HG02970 (cell line): ENCODE measurements around the gene MORN1.
A peak's percentile ranks its signal among the peaks of the same experiment; 100 is the strongest.
"Not testable (repeated sequence)": the region's sequence is repeated elsewhere in the genome, so short reads cannot be mapped to it uniquely, and the experiment has no call there.

Source experiments
- ATAC-seq: cut with Tn5 transposase; IDR thresholded peaks from one replicate; pipeline ENCODE4 v1.9.1; 2021; ENCODE audit warnings: mild to moderate bottlenecking, moderate library complexity, moderate number of reproducible peaks; ENCODE audit not compliant: unreplicated experiment, low FRiP score

Gene MORN1

DNA sequence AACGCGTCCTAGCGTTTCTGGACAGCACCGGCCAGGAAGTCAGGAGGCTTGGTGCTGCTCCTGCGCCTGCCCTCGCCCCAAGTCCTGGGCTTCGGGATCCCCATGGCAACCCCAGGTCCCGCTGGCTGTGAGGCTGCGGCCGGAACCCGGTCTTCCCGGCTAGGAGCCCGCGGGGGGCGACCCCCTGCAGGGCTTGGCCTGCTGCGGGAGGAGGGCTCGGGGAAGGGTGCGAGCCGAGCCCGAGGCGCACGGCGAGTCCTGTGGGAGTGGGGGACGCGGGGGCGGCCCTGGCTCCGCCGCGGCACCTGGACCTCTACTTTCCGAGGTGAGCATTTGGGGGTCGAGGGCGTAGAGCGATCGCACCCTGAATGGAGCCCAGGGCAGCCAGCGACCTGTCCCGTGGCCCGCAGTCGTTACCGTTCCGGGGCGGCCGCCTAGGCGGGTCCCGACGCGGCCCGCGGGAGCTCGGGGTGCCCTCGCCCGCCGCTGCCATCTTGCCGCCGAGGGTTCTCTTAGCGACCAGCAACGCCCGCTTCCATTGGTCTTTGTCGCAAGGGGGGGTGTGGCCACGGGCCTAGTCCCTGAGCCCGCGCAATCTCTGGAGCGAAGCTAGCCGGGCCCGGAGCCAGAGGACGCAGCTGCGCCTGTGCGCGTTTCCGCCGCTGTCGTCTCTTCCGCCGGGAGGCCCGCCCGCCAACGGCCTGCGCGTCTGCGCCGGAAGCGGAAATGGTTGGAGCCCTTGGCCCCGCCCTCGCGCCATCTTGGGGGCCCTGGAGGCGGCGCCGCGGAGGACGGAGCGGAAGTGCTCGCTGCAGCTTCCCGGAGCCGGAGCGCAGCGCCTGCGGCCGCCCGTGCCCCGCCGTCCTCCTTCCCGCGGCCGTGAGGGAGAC lies at the start of gene MORN1, which contains the start of gene RER1:
TSS of gene MORN1 (minus strand) at position 514 of the 890 bp plus-strand sequence. CDS start at position 493, 21 bp downstream.
TSS of gene RER1 (plus strand) at position 801 of the 890 bp plus-strand sequence. CDS start 3,950 bp downstream, outside the sequence.
- ATAC-seq: peak; percentile 95

DNA sequence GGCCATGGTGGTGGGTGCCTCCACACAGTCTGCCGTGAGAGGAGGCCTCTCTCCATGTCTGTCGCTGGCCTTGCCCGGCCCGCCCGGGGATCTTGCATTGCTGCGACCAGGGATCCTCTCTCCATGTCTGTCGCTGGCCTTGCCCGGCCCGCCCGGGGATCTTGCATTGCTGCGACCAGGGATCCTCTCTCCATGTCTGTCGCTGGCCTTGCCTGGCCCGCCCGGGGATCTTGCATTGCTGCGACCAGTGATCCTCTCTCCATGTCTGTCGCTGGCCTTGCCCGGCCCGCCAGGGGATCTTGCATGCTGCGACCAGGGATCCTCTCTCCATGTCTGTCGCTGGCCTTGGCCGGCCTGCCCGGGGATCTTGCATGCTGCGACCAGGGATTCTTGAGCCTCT lies 49.0 kb upstream of the MORN1 start:
- not testable (repeated sequence) for ATAC-seq

DNA sequence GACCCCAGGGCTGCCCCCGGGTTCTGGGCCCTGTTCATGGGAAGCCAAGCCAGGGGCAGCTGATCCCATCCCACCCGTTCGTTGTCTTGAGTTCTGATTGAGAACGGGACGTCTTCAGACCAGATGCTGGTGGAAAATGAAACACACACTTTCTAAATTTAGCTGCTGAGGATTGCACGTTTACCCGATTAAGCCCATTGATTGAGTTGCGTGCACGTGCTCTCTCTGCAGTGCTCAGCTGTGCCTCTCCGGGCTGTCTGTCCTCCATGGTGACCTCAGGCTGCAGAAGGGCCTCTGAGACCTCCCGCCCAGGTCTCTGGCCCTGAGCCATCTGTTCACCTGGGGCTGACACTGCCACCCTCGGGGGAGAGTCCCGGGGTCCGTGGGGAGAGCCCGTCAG lies 48.0 kb upstream of the MORN1 start:
- no peak for ATAC-seq

DNA sequence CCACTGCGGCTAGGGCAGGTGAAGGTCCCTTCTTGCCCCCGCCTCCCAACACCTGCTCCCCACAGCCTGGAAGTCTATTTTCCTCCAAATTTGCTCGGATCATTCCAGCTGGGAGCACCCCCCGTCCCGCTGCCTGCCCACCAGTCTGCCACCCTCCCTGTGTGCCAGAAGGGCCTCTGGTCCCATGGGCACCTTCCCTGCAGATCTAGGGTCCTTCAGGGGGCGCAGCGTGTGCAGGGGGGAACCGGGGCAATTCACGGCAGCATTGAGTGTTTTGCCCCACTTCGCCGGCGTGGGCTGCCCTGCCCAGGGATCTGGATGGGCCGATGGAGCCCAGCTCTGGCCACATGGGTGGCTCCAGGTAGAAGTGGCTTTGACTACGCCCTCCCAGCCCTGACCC lies 47.3 kb upstream of the MORN1 start:
- no peak for ATAC-seq

DNA sequence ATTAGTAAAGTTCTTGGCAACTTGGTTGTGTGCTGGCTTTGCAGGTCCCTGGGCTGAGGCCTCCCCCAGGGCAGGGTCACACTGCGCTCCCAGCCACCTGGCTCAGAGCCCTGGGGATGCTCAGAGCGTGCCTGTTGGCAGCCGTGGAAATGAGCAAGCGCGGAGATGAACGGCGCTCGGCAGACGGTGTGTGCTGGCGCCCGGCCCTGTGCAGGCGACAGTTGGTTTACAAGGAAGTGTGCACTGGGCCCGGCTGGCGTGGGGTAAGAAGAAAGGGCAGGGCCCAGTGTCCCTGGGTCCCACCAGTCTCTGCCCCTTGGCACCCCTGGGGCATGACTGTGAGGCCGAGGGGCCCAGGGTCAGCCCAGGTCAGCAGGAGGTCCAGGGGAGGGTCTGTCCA lies 46.7 kb upstream of the MORN1 start:
- no peak for ATAC-seq

DNA sequence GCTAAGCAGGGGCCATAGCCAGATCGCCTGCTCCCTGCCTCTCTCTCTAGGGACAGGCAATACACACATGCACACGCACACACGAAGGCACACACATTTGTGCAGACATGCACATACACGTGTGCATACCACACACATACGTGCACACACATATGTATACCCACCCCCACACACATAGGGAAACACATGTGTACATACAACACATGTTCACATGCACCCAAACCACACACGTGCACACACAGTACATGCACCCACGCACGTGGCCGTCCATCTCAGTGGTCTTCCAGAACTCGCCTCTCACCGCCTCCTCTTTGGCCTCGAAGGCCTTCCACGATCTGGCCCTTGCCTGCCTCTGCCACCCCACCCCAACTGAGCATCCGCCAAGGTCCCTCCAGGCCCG lies 46.3 kb upstream of the MORN1 start:
- ATAC-seq: no peak

DNA sequence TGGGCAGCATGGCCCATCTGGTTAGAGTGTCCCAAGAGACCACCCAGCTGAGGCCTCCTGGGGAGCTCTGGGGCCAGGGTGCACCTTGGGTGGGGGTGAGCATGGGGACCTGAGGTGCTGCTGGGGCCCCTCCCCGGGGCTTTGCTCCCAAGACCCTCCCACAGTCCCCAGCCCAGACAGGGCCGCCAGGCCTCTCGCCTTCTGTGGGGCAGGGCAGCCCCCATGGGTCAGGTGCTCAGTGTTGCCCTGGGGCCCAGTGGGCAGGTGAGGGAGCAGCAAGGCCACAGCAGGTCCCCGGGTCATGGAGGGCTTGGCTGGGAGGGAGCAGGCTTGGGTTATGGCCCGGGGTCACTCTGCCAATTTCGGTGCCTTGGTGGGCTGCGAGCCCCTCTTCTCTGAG lies 45.5 kb upstream of the MORN1 start:
- ATAC-seq: no peak

DNA sequence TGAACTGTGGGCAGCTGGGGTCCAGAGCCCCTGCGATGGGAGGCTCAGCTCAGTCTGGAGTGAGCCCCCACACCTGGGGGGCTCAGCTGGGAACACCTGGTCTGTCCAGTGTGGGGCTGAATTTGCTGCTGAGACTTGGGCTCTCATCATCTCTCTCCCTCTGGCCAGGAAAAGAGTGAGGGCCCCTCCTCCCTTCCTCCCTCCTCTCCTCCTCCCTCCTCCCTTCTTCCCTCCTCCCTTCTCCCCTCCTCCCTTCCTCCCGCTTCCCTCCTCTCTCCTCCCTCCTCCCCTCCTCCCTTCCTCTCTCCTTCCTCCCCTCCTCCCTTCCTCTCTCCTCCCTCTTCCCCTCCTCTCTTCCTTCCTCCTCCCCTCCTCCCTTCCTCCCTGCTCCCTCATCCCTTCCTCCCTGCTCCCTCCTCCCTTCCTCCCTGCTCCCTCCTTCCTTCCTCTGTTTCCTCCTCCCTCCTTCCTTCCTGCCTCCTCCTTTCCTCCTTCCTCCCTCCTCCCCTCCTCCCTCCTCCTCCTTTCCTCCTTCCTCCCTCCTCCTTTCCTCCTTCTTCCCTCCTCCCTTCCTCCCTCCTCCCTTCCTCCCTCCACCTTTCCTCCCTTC lies 44.5 kb upstream of the MORN1 start:
- no peak for ATAC-seq

DNA sequence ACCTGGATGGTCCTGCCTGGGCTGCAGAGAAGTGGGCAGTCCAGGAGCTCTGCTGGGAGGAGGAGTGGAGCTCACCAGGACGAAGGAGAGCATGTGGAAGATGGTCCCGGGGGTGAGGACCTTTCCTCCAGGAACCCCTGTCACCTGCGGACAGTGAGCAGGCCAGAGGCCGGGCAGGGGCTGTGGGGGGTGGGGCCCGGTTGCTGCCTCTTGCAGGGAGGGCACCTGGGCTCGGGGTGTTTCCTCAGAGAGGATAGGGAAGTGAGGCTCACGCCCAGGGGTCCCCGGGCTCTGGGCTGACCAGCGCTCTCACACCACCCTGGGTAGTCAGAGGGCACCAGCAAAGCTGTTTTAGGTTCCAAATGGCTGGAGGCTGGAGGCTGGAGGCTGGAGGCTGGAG lies 43.7 kb upstream of the MORN1 start:
- ATAC-seq: no peak

DNA sequence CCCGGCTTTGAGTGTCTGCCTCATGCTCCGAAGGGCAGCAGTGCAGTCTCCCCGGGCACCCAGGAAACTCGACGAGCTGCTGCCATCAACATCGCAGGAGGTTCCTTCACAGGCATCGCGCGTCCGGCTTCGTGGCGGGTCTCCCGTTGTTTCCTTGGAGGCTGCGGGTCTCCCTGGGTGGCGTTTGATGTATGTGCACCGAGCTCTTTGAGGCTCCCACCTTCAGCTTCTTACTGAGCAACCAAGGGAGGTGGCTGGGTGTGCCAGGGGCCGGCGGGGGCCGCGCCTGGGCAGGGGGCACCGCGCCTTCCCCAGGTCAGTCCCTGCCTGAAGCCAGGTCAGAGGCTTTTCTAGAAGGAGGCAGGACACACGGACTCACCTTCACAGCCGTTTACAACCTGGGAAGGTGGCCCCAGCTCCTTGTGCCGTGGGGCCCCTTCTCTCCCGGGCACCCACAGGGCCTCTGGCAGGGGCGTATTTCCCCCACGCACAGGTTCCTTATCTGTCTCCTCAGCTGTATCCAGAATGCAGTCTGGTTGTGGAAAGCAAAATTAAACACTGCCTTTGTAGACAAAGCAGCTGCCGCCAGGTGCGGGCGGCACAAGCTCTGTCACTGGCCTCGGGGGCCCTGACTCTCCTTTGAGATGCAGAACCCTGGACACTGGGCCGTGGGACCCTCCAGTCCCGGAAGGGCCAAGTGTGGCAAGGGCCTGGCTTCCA lies 42.7 kb upstream of the MORN1 start:
- no peak for ATAC-seq

DNA sequence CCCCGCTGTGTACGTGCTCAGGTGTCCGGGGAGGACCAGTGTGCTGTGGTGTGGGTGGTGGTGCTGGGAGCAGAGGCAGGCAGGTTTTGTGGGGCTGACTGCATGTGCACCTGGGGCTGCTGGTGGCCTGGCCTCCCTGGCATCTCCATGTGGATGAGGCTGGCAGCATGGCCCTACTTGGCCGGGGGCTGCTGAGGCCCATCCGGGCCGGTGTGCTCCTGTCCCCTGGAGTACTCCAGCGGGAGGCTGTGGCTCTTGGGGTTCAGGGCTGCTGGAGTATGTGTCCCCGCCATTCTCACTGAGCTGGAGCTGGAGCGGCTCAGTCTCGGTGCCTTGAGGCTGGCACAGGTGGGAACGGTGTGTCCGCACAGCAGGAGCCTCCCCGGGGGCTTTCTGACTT lies 41.8 kb upstream of the MORN1 start:
- ATAC-seq: no peak

DNA sequence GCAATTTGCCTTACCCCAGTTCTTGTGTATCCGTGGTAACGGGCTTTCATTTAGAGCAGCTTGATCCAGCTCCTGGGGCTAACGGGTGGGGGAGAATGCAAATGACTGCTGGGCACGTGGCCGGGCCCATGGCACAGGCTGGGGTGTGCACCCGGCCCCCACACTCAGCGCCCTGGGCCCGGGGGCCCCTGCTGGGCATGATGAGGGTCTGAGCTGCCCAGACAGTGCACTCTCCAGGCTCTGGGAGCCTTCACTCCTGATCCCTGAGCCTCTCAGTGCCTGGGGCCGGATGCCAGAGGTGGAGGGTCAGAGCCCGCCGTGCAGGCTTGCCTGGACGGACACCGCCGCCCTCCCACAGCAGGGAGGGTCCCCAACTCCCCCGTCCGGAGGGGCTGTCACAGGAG lies 41.1 kb upstream of the MORN1 start:
- ATAC-seq: no peak

DNA sequence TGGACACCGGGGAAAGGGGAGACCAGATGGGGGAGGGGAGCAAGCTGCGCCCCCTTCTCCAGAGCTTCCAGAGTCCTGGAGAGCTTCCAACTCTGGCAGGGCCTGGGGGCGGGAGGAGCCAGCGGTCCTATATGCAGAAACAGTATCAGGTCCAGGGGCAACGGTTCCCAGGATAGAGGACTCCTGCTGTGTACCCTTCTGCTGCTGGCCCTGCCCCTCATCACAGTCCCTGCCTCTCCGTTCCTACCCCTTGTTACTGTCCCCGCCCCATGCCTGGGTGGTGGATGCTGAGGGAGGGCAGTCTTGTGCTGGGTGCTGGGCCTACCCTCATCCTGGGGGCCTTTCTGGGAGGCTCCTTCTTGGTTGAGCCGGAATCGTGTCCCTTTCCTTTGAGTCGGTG lies 40.2 kb upstream of the MORN1 start:
- no peak for ATAC-seq

DNA sequence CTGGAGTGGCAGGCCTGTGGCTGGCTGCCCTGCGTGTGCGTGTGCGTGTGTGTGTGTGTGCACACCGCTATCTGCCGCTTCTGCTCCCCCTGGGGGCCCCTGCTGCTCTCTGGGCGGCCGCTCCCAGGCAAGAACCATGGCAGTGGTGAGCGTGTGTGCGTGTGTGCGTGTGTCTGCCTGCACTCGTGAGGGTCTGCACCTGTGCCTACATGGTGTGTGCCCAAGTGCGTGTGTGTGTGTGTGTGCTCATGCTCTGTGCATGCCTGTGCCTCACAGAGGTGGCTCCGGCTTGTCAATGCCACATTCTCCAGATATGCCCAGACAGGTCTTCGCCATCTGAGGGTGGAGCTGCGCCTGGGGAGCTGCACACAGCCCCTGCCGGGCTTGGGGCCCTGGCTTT lies 39.7 kb upstream of the MORN1 start:
- no peak for ATAC-seq

DNA sequence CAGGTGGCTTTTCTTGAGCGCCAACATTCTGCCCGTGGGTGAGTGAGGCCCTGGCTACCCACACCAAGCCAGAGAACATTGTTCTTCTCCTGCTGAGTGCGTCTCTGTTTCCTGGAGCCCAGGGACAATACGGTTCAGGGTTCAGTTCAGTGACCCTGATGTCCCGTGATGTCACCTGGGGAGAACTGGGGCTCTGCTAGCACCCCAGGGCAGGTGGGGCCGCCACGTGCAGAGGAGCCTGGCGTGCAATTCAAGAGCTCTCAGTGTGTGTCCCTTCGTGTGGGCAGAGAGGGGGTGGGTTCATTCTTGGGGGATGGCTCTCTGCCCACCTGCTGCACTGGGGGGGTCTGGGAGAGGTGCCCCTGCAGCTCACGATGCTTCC lies 39.2 kb upstream of the MORN1 start:
- no peak for ATAC-seq

DNA sequence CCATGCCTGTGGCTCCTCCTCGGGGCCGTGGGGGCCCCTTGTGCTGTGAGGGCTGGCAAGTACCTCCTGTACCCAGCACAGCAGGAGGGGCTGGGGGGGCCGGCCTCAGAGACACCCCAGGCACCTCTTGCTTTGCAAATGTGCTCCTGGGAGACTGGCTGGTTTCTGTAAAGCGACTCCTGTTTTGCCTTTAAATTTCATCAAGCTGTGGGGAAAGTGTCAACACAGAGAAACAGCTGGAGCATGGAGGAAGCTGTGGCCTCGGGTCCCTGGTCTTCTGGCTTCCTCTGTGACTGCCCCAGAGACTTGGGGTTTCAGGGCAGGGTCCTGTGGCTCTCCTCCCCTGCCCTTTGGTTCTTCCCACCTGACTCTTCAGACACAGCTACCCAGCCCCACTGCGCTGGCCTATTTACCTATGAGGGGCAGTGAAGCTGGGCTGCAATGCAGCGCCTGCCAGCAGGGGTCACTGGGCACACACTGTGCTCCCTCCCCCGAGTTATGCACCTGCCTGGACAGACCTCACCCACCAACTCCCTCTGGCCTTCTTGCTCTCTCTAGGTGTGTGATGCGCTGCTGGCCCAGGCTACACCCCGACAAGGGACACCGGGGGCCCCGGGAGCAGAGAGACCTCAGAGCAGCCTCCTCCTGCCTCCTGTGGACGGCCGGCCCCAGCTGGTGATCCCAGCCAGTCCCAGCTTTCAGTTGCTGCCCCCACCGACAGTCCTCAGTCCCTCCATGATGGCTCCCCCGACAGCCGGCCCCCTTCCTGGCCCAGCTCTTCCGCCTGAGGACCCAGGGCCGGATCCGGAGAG lies 38.6 kb upstream of the MORN1 start:
- ATAC-seq: no peak

DNA sequence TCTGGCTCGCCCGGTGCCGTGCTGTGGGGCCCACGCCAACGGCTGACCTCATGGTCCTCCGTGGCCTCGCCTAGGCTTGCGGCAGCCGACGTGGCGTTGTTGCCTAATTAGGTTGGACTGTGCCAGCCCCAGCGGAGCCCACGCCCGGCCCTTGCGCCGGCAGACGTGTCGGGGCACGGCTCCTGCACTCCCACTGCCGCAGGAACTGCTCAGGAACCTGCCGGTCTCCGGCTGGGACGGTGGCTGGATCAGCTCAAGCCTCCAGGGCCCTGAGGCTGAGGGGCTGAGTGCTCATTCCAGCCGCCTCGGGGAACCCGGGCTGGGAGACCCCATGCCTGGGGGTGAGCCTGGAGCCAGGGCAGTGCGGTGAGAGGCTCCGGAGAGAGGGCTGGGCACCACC lies 37.1 kb upstream of the MORN1 start:
- ATAC-seq: no peak

DNA sequence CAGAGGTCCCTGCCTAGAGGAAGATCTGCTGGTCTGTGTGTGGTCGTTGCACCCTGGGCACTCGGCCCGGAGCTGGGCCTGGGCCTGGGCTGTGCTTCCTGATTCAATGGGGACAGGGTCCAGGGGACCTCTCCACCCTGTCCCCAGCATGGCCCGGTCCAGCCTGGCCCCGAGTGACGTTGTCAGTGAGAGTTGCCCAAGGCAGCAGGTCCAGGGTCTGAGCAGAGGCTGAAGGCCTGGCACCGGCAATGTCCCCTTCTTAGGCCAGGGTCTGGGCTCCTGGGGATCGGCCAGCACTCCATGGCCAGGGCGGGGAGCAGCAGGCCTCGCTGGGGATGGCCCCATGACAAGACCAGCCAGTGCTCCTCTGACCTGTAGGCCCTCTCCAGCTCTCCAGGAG lies 36.6 kb upstream of the MORN1 start:
- no peak for ATAC-seq

DNA sequence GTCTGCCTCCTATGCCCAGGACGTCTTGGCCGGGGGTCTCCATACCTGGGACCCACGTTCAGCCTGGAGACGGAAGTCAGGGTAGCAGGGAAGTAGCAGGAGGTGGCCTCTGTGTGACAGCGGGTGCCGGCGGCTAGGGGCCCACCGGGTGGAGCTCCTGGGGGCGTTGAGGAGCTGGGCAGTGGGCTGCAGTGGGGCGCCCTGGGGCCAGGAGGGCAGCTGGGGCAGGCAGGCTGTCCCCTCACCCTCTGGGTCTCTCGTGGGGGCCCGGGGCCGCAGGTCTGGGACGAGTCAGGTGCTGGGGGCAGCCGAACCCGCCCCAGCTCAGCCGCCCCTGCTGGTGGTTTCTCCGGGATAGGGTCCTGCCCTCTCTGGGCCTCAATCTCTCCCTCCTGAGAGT lies 35.7 kb upstream of the MORN1 start:
- no peak for ATAC-seq

DNA sequence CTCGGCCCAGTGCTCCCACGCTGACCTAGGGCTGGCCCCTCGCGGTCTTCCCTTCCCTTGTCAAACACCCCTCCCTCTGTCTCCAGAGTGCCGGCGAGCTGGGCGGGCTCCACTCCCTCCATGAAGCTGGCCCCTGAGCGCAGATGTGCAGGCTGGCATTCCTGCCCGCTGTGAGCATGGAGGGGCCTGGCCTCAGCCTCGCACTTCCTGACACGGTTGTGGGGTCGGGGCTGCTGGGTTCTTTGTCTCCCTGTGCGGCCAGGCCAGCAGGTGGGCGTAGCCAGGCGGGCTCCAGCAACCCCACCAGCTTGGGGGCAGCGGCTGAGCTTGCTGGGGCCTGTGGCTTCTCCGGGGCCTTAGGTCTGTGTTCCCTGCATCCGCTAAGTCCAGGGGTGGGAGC lies 35.2 kb upstream of the MORN1 start:
- no peak for ATAC-seq

DNA sequence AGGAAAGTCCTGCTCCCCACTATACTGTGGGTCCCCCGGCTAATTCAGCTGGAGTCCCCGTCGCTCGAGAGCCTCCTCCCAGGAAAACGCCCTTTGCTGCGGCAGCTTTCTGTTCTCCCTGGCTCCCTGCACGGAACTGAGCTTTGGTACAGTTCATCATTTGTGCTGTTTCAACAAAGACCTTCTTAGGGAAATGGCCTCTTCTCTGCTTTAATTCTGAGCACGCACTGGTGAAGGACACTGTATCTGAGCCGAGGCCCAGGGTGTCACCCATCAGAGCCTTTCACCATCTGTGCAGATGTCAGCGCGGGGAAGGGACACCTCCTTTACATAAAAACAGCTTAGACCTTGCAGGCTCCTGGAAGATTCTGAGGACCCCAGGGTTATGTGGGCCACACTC lies 34.5 kb upstream of the MORN1 start:
- no peak for ATAC-seq
